HL-60 (cell line): Measurements from ENCODE around the gene RHBDL3.

ENCODE experiments used
- CTCF ChIP-seq: IDR thresholded peaks from one replicate; pipeline ENCODE4 v1.5.1; 2011; ENCODE audit warnings: low read length, control low read depth, inconsistent platforms; ENCODE audit not compliant: insufficient read depth
- GABPA ChIP-seq: IDR thresholded peaks from 2 replicates; pipeline ENCODE4 v1.6.1; 2012; ENCODE audit warnings: low read depth
- POLR2AphosphoS5 ChIP-seq: IDR thresholded peaks from 2 replicates; pipeline ENCODE4 v1.6.1; 2012; ENCODE audit warnings: low read depth
- SPI1 ChIP-seq: IDR thresholded peaks from 2 replicates; pipeline ENCODE4 v1.6.1; 2012; ENCODE audit warnings: low read depth, mild to moderate bottlenecking, borderline replicate concordance
- TF ChIP-seq, protein P1 (sequence below): IDR thresholded peaks from 2 replicates; pipeline ENCODE4 v1.6.1; 2012; ENCODE audit warnings: low read depth; ENCODE audit not compliant: insufficient replicate concordance

GRCh38 chr17:32285746-32286517, 20.3 kb downstream of the RHBDL3 start:
- TF ChIP-seq CTCF (no peak), POLR2AphosphoS5 (no peak), GABPA (no peak), SPI1 (no peak)
- TF ChIP-seq, protein P1, sequence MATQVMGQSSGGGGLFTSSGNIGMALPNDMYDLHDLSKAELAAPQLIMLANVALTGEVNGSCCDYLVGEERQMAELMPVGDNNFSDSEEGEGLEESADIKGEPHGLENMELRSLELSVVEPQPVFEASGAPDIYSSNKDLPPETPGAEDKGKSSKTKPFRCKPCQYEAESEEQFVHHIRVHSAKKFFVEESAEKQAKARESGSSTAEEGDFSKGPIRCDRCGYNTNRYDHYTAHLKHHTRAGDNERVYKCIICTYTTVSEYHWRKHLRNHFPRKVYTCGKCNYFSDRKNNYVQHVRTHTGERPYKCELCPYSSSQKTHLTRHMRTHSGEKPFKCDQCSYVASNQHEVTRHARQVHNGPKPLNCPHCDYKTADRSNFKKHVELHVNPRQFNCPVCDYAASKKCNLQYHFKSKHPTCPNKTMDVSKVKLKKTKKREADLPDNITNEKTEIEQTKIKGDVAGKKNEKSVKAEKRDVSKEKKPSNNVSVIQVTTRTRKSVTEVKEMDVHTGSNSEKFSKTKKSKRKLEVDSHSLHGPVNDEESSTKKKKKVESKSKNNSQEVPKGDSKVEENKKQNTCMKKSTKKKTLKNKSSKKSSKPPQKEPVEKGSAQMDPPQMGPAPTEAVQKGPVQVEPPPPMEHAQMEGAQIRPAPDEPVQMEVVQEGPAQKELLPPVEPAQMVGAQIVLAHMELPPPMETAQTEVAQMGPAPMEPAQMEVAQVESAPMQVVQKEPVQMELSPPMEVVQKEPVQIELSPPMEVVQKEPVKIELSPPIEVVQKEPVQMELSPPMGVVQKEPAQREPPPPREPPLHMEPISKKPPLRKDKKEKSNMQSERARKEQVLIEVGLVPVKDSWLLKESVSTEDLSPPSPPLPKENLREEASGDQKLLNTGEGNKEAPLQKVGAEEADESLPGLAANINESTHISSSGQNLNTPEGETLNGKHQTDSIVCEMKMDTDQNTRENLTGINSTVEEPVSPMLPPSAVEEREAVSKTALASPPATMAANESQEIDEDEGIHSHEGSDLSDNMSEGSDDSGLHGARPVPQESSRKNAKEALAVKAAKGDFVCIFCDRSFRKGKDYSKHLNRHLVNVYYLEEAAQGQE, result no peak
